ENCODE results near the gene LDLRAD4. TPM values are rescaled to one million over a fixed set of nuclear protein-coding genes. Genes with fewer than 3 reads are reported as not detected.

Gene LDLRAD4
- total RNA-seq, 1 donor from 2014 or later = 34.1 TPM

DNA sequence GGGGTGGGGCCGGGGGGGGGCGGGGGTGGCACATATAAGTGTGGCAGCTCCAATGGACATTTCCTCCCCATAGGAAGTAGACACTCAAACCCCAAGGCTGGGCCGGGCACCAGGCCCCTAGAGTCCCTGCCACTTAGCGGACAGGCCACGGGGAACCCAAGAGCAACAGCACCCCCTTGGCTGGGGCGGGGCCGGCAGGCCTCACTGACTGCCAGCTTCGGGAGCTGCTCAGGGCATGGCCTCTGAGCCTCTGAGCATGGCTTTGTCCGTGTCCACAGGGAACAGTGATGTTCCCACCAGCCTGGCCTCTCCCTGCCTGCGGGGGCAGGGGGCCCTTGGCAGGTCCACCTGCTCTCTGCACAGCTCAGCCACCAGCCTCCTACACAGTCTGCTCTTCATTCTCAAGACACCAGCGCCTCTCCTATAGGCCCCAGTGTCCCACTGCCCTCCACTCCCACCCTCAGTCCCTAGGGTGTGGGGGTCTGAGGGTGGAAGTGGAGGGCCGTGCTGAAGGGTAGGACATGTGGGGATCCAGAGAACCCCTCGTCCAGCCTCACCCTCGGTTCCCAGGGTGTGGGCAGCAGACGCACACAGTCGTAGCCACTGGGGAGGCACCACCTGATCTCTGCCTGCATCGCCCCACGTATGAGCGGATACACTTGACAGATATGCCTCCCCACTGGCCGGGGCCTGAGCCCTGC, 401.1 kb downstream of the LDLRAD4 start:
- H3K36me3 Mint-ChIP-seq (ENCODE audit: low read depth, unreplicated experiment) = peaks cover 9% of the 10 kb centered on the region
- TF ChIP-seq, protein P1, sequence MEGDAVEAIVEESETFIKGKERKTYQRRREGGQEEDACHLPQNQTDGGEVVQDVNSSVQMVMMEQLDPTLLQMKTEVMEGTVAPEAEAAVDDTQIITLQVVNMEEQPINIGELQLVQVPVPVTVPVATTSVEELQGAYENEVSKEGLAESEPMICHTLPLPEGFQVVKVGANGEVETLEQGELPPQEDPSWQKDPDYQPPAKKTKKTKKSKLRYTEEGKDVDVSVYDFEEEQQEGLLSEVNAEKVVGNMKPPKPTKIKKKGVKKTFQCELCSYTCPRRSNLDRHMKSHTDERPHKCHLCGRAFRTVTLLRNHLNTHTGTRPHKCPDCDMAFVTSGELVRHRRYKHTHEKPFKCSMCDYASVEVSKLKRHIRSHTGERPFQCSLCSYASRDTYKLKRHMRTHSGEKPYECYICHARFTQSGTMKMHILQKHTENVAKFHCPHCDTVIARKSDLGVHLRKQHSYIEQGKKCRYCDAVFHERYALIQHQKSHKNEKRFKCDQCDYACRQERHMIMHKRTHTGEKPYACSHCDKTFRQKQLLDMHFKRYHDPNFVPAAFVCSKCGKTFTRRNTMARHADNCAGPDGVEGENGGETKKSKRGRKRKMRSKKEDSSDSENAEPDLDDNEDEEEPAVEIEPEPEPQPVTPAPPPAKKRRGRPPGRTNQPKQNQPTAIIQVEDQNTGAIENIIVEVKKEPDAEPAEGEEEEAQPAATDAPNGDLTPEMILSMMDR (IDR thresholded peaks at IDR 0.05; ENCODE audit: unreplicated experiment) = no peak
- H3K4me1 Mint-ChIP-seq (ENCODE audit: unreplicated experiment) = peaks cover 7% of the 10 kb centered on the region
- H3K9me3 Mint-ChIP-seq (ENCODE audit: unreplicated experiment) = no peaks in the 10 kb centered on the region
- H3K27me3 Mint-ChIP-seq (ENCODE audit: unreplicated experiment) = peaks cover 19% of the 10 kb centered on the region
- H3K27ac Mint-ChIP-seq (ENCODE audit: unreplicated experiment) = no peak overlapping the region
- H3K4me3 Mint-ChIP-seq (ENCODE audit: unreplicated experiment) = no peak overlapping the region
- no peak for DNase-seq (ENCODE audit: low spot score)

DNA sequence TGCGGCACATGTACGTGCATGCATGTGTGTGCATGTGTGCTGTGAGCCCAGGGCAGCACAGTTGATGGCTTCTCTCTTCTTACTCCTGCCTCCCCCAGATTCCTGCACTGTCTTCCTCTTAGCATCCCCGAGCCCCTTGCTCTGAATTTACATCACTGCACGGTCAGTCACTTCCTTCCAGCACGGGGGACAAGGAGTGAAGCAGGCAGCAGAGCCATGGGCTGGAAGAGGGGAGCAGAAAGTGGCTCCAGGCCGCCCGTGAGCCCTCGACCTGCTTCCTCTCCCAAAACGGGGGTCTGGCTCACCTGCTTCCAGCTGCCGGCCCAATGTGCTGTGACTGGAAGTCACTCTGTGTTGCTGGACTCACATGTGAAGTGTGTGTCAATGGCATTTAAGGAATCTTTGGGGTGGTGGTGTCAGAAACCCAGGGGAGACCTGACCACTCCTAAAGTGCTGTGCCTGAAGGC, 401.7 kb downstream of the LDLRAD4 start:
- peak overlapping the region; percentile 21 for H3K27ac Mint-ChIP-seq (ENCODE audit: unreplicated experiment)
- H3K4me1 Mint-ChIP-seq (ENCODE audit: unreplicated experiment) = peaks cover 4% of the 10 kb centered on the region
- no peak for DNase-seq (ENCODE audit: low spot score)
- H3K9me3 Mint-ChIP-seq (ENCODE audit: unreplicated experiment) = no peaks in the 10 kb centered on the region
- peaks cover 9% of the 10 kb centered on the region for H3K36me3 Mint-ChIP-seq (ENCODE audit: low read depth, unreplicated experiment)
- H3K4me3 Mint-ChIP-seq (ENCODE audit: unreplicated experiment) = peak overlapping the region; percentile 28
- peaks cover 14% of the 10 kb centered on the region for H3K27me3 Mint-ChIP-seq (ENCODE audit: unreplicated experiment)
- TF ChIP-seq, protein P1 (IDR thresholded peaks at IDR 0.05; ENCODE audit: unreplicated experiment) = no peak

DNA sequence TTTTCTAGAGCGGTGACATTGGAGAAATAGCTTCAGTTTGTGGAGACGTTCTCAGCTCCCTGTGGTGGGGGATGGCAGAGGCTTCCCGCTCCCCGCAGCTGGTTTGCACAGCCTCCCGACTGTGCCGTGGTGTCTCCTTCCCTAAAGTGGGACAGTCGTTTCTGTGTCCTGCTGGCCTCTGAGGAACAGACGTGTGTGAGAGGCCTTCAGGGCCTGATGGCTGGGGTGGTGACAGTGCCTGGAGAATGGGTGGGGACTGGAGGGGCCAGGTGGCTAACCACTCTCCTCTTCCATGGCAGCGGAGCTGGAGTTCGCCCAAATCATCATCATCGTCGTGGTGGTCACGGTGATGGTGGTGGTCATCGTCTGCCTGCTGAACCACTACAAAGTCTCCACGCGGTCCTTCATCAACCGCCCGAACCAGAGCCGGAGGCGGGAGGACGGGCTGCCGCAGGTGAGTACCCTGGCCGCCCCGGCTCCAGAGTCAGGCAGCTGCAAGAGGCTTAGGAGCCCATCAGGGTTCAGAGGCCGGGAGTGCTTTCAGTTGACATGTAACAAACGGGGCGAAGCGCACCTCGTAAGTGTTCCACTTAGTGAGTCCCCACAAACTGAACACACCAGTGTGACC, 402.4 kb downstream of the LDLRAD4 start:
- DNase-seq (ENCODE audit: low spot score) = no peak
- peaks cover 9% of the 10 kb centered on the region for H3K36me3 Mint-ChIP-seq (ENCODE audit: low read depth, unreplicated experiment)
- peak overlapping the region; percentile 21 for H3K27ac Mint-ChIP-seq (ENCODE audit: unreplicated experiment)
- peaks cover 15% of the 10 kb centered on the region for H3K27me3 Mint-ChIP-seq (ENCODE audit: unreplicated experiment)
- H3K4me3 Mint-ChIP-seq (ENCODE audit: unreplicated experiment) = peak overlapping the region; percentile 28
- H3K9me3 Mint-ChIP-seq (ENCODE audit: unreplicated experiment) = no peaks in the 10 kb centered on the region
- H3K4me1 Mint-ChIP-seq (ENCODE audit: unreplicated experiment) = peaks cover 4% of the 10 kb centered on the region
- TF ChIP-seq, protein P1 (IDR thresholded peaks at IDR 0.05; ENCODE audit: unreplicated experiment) = no peak

DNA sequence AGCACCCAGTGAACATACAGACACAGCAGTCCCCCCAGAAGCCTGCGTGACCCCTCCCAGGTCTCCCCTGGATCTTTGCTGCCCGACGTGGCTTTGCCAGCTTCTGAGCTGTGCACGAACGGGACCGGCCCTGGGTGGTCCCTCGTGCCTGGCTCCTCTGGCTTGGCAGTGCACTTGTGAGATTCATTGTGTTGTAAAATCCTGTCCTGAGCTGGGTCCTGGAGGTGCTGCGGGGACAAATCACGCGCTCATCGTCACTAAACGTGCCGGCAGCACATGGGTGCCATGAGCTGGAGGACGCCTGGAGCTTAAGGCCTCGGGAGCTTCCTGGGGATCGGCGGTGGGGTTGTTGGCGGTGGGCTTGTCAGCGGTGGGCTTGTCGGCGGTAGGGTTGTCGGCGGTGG, 402.9 kb downstream of the LDLRAD4 start:
- no peak for DNase-seq (ENCODE audit: low spot score)
- no peaks in the 10 kb centered on the region for H3K9me3 Mint-ChIP-seq (ENCODE audit: unreplicated experiment)
- no peak overlapping the region for H3K4me3 Mint-ChIP-seq (ENCODE audit: unreplicated experiment)
- H3K4me1 Mint-ChIP-seq (ENCODE audit: unreplicated experiment) = peaks cover 4% of the 10 kb centered on the region
- TF ChIP-seq, protein P1 (IDR thresholded peaks at IDR 0.05; ENCODE audit: unreplicated experiment) = no peak
- H3K27ac Mint-ChIP-seq (ENCODE audit: unreplicated experiment) = no peak overlapping the region
- H3K36me3 Mint-ChIP-seq (ENCODE audit: low read depth, unreplicated experiment) = peaks cover 15% of the 10 kb centered on the region
- H3K27me3 Mint-ChIP-seq (ENCODE audit: unreplicated experiment) = peaks cover 17% of the 10 kb centered on the region
